ENCODE measurements around the gene FAM120B.

FAM120B gene

GRCh38 chr6:170274713-170275560 lies 31.6 kb upstream of the FAM120B start:
- Histone ChIP-seq H3K4me1 (ENCODE audit: control insufficient read depth, insufficient read depth, low read length) (peaks cover 17% of the 10 kb centered on the region), H3K27me3 (ENCODE audit: control insufficient read depth, insufficient read depth, low read length) (no peaks in the 10 kb centered on the region), H3K9ac (ENCODE audit: low read length) (no peak overlapping the region)

GRCh38 chr6:170276369-170277057 lies 30.0 kb upstream of the FAM120B start:
- no peak overlapping the region for H3K9ac ChIP-seq (ENCODE audit: low read length)
- no peaks in the 10 kb centered on the region for H3K36me3 ChIP-seq (ENCODE audit: control insufficient read depth, insufficient read depth, low read length)
- H3K4me3 ChIP-seq (ENCODE audit: low read length), result no peak overlapping the region
- H3K9me3 ChIP-seq (ENCODE audit: control insufficient read depth, low read length), result no peaks in the 10 kb centered on the region
- peaks cover 33% of the 10 kb centered on the region for H3K4me1 ChIP-seq (ENCODE audit: control insufficient read depth, insufficient read depth, low read length)
- no peaks in the 10 kb centered on the region for H3K27me3 ChIP-seq (ENCODE audit: control insufficient read depth, insufficient read depth, low read length)

More at GRCh38 chr6:170274713-170275560, 31.6 kb upstream of the FAM120B start:
- Histone ChIP-seq H3K9me3 (ENCODE audit: control insufficient read depth, low read length) (no peaks in the 10 kb centered on the region), H3K36me3 (ENCODE audit: control insufficient read depth, insufficient read depth, low read length) (no peaks in the 10 kb centered on the region), H3K4me3 (ENCODE audit: low read length) (no peak overlapping the region)

- Histone ChIP-seq H3K9me3 (ENCODE audit: control insufficient read depth, low read length) (no peaks in the 10 kb centered on the region), H3K4me3 (ENCODE audit: low read length) (no peak overlapping the region), H3K9ac (ENCODE audit: low read length) (no peak overlapping the region), H3K27me3 (ENCODE audit: control insufficient read depth, insufficient read depth, low read length) (no peaks in the 10 kb centered on the region), H3K36me3 (ENCODE audit: control insufficient read depth, insufficient read depth, low read length) (no peaks in the 10 kb centered on the region), H3K4me1 (ENCODE audit: control insufficient read depth, insufficient read depth, low read length) (peaks cover 36% of the 10 kb centered on the region)
Observed at GRCh38 chr6:170277893-170278742, 28.4 kb upstream of the FAM120B start.

GRCh38 chr6:170278743-170279094 lies 27.8 kb upstream of the FAM120B start:
- no peak overlapping the region for H3K9ac ChIP-seq (ENCODE audit: low read length)
- H3K9me3 ChIP-seq (ENCODE audit: control insufficient read depth, low read length), result no peaks in the 10 kb centered on the region
- H3K4me3 ChIP-seq (ENCODE audit: low read length), result no peak overlapping the region
- no peaks in the 10 kb centered on the region for H3K36me3 ChIP-seq (ENCODE audit: control insufficient read depth, insufficient read depth, low read length)
- H3K4me1 ChIP-seq (ENCODE audit: control insufficient read depth, insufficient read depth, low read length), result peaks cover 36% of the 10 kb centered on the region
- no peaks in the 10 kb centered on the region for H3K27me3 ChIP-seq (ENCODE audit: control insufficient read depth, insufficient read depth, low read length)

- H3K27me3 ChIP-seq (ENCODE audit: control insufficient read depth, insufficient read depth, low read length), result no peaks in the 10 kb centered on the region
- H3K36me3 ChIP-seq (ENCODE audit: control insufficient read depth, insufficient read depth, low read length), result no peaks in the 10 kb centered on the region
- no peak overlapping the region for H3K4me3 ChIP-seq (ENCODE audit: low read length)
- peaks cover 36% of the 10 kb centered on the region for H3K4me1 ChIP-seq (ENCODE audit: control insufficient read depth, insufficient read depth, low read length)
- no peaks in the 10 kb centered on the region for H3K9me3 ChIP-seq (ENCODE audit: control insufficient read depth, low read length)
- H3K9ac ChIP-seq (ENCODE audit: low read length), result no peak overlapping the region
Observed at GRCh38 chr6:170279426-170279825, 27.1 kb upstream of the FAM120B start.

- no peaks in the 10 kb centered on the region for H3K9me3 ChIP-seq (ENCODE audit: control insufficient read depth, low read length)
- peaks cover 36% of the 10 kb centered on the region for H3K4me1 ChIP-seq (ENCODE audit: control insufficient read depth, insufficient read depth, low read length)
- H3K9ac ChIP-seq (ENCODE audit: low read length), result peak overlapping the region; percentile 68
- H3K4me3 ChIP-seq (ENCODE audit: low read length), result peak overlapping the region; percentile 65
- no peaks in the 10 kb centered on the region for H3K36me3 ChIP-seq (ENCODE audit: control insufficient read depth, insufficient read depth, low read length)
- no peaks in the 10 kb centered on the region for H3K27me3 ChIP-seq (ENCODE audit: control insufficient read depth, insufficient read depth, low read length)
Observed at GRCh38 chr6:170279977-170280688, 26.4 kb upstream of the FAM120B start.

- Histone ChIP-seq H3K4me1 (ENCODE audit: control insufficient read depth, insufficient read depth, low read length) (peaks cover 36% of the 10 kb centered on the region), H3K27me3 (ENCODE audit: control insufficient read depth, insufficient read depth, low read length) (no peaks in the 10 kb centered on the region), H3K36me3 (ENCODE audit: control insufficient read depth, insufficient read depth, low read length) (no peaks in the 10 kb centered on the region), H3K9ac (ENCODE audit: low read length) (peak overlapping the region; percentile 68), H3K9me3 (ENCODE audit: control insufficient read depth, low read length) (no peaks in the 10 kb centered on the region), H3K4me3 (ENCODE audit: low read length) (peak overlapping the region; percentile 65)
Observed at GRCh38 chr6:170280689-170281045, 25.9 kb upstream of the FAM120B start.

GRCh38 chr6:170281331-170282292 lies 24.9 kb upstream of the FAM120B start:
- no peaks in the 10 kb centered on the region for H3K36me3 ChIP-seq (ENCODE audit: control insufficient read depth, insufficient read depth, low read length)
- no peak overlapping the region for H3K4me3 ChIP-seq (ENCODE audit: low read length)
- peak overlapping the region; percentile 68 for H3K9ac ChIP-seq (ENCODE audit: low read length)
- peaks cover 37% of the 10 kb centered on the region for H3K4me1 ChIP-seq (ENCODE audit: control insufficient read depth, insufficient read depth, low read length)
- peaks cover 6% of the 10 kb centered on the region for H3K27me3 ChIP-seq (ENCODE audit: control insufficient read depth, insufficient read depth, low read length)
- no peaks in the 10 kb centered on the region for H3K9me3 ChIP-seq (ENCODE audit: control insufficient read depth, low read length)

GRCh38 chr6:170282512-170283158 lies 23.9 kb upstream of the FAM120B start:
- Histone ChIP-seq H3K36me3 (ENCODE audit: control insufficient read depth, insufficient read depth, low read length) (no peaks in the 10 kb centered on the region), H3K4me1 (ENCODE audit: control insufficient read depth, insufficient read depth, low read length) (peaks cover 46% of the 10 kb centered on the region), H3K4me3 (ENCODE audit: low read length) (no peak overlapping the region), H3K9ac (ENCODE audit: low read length) (no peak overlapping the region), H3K27me3 (ENCODE audit: control insufficient read depth, insufficient read depth, low read length) (peaks cover 16% of the 10 kb centered on the region), H3K9me3 (ENCODE audit: control insufficient read depth, low read length) (no peaks in the 10 kb centered on the region)

- Histone ChIP-seq H3K9me3 (ENCODE audit: control insufficient read depth, low read length) (no peaks in the 10 kb centered on the region), H3K4me1 (ENCODE audit: control insufficient read depth, insufficient read depth, low read length) (peaks cover 54% of the 10 kb centered on the region), H3K27me3 (ENCODE audit: control insufficient read depth, insufficient read depth, low read length) (peaks cover 25% of the 10 kb centered on the region), H3K36me3 (ENCODE audit: control insufficient read depth, insufficient read depth, low read length) (no peaks in the 10 kb centered on the region), H3K9ac (ENCODE audit: low read length) (no peak overlapping the region), H3K4me3 (ENCODE audit: low read length) (no peak overlapping the region)
Observed at GRCh38 chr6:170283212-170284081, 23.1 kb upstream of the FAM120B start.
